Glomerular endothelial cell (primary cell): ENCODE measurements around the gene TOP1. TPM values are rescaled to one million over a fixed set of nuclear protein-coding genes. Genes with fewer than 3 reads are reported as not detected.

ENCODE experiments used
- DNase-seq: peaks from one replicate; pipeline ENCODE4 v3.0.0-alpha.2; 2011; ENCODE audit warnings: low read depth, low spot score; ENCODE audit errors: extremely low read depth
- total RNA-seq: library from RNA; depleted of rRNA; stranded (reverse); fragments of >200 nt; gene quantifications from 2 replicates; pipeline ENCODE4 v1.2.3, GENCODE V29; 2015

Gene TOP1
- total RNA-seq, 1 donor from 2014 or later = 42.1 TPM

GRCh38 chr20:41163821-41164220, 135.2 kb downstream of the TOP1 start:
- no peak for DNase-seq

- no peak for DNase-seq
These were observed 136.6 kb downstream of the TOP1 start for GRCh38 chr20:41165001-41165882.

GRCh38 chr20:41166201-41167117, 137.8 kb downstream of the TOP1 start:
- no peak for DNase-seq

- DNase-seq = no peak
These were observed 138.5 kb downstream of the TOP1 start for GRCh38 chr20:41167118-41167470.

- DNase-seq = no peak
These were observed 139.0 kb downstream of the TOP1 start for GRCh38 chr20:41167481-41168253.

- no peak for DNase-seq
These were observed 139.9 kb downstream of the TOP1 start for GRCh38 chr20:41168281-41169161.

GRCh38 chr20:41169162-41169690, 140.6 kb downstream of the TOP1 start:
- no peak for DNase-seq

- DNase-seq = no peak
These were observed 141.2 kb downstream of the TOP1 start for GRCh38 chr20:41169791-41170351.

- no peak for DNase-seq
These were observed 141.9 kb downstream of the TOP1 start for GRCh38 chr20:41170386-41171105.

GRCh38 chr20:41171736-41172295, 143.2 kb downstream of the TOP1 start:
- DNase-seq = no peak

- DNase-seq = no peak
These were observed 143.9 kb downstream of the TOP1 start for GRCh38 chr20:41172296-41173140.

- DNase-seq = no peak
These were observed 144.6 kb downstream of the TOP1 start for GRCh38 chr20:41173161-41173721.

GRCh38 chr20:41173791-41174341, 145.2 kb downstream of the TOP1 start:
- DNase-seq = no peak
